Neural cell (in vitro differentiated cells): ENCODE measurements around the gene ZNF536. TPM values are rescaled to one million over a fixed set of nuclear protein-coding genes. Genes with fewer than 3 reads are reported as not detected.

Source experiments
- H2AFZ ChIP-seq: fragments of 200-600, 300-800 bp; sonication (generic), shearing (Covaris generic); 2 replicates; pipeline ENCODE4 v1.6.0; 2014; ENCODE audit warnings: low read depth, mild to moderate bottlenecking, antibody characterized with exemption, low read length, moderate library complexity
- H3F3A ChIP-seq: fragments of 200-600 bp; shearing (Covaris generic); 2 replicates; pipeline ENCODE4 v1.6.1; 2016; ENCODE audit warnings: mild to moderate bottlenecking, moderate library complexity, mixed read lengths, antibody characterized with exemption, low read length; ENCODE audit not compliant: insufficient read depth, poor library complexity, severe bottlenecking
- H3K27ac ChIP-seq: fragments of 200-600, 300-800 bp; sonication (generic), shearing (Covaris generic); 2 replicates; pipeline ENCODE4 v1.5.1; 2014; ENCODE audit warnings: mild to moderate bottlenecking, low read length, moderate library complexity
- H3K27me3 ChIP-seq: fragments of 300-800, 200-600 bp; sonication (generic), shearing (Covaris generic); 2 replicates; pipeline ENCODE4 v1.6.0; 2014; ENCODE audit warnings: mild to moderate bottlenecking, low read depth, low read length, moderate library complexity; ENCODE audit not compliant: insufficient read depth
- H3K36me3 ChIP-seq: fragments of 300-800, 200-600 bp; sonication (generic), shearing (Covaris generic); 2 replicates; pipeline ENCODE4 v1.5.1; 2014; ENCODE audit warnings: mild to moderate bottlenecking, antibody characterized with exemption, low read length, moderate library complexity; ENCODE audit not compliant: insufficient read depth
- H3K4me2 ChIP-seq: fragments of 300-800, 200-600 bp; sonication (generic), shearing (Covaris generic); 2 replicates; pipeline ENCODE4 v1.6.0; 2014; ENCODE audit warnings: mild to moderate bottlenecking, low read length
- H3K4me3 ChIP-seq: fragments of 300-800, 200-600 bp; sonication (generic), shearing (Covaris generic); 2 replicates; pipeline ENCODE4 v1.5.1; 2014; ENCODE audit warnings: mild to moderate bottlenecking, low read length, moderate library complexity
- H3K79me2 ChIP-seq: fragments of 200-600 bp; shearing (Covaris generic); replicated peaks from 2 replicates; pipeline ENCODE4 v1.6.0; 2014; ENCODE audit warnings: mild to moderate bottlenecking, low read length, moderate library complexity; ENCODE audit not compliant: insufficient read depth
- H3K9ac ChIP-seq: fragments of 300-800, 200-600 bp; sonication (generic), shearing (Covaris generic); 2 replicates; pipeline ENCODE4 v1.6.1; 2016; ENCODE audit warnings: mild to moderate bottlenecking, low read length, mixed read lengths
- H3K9me2 ChIP-seq: fragments of 200-600 bp; shearing (Covaris generic); 2 replicates; pipeline ENCODE4 v1.6.1; 2016; ENCODE audit warnings: mild to moderate bottlenecking, low read length, mixed read lengths; ENCODE audit not compliant: insufficient read depth
- H3K9me3 ChIP-seq: fragments of 200-600, 300-800 bp; sonication (generic), shearing (Covaris generic); 2 replicates; pipeline ENCODE4 v1.6.1; 2016; ENCODE audit warnings: mild to moderate bottlenecking, mixed run types, low read length, moderate library complexity, mixed read lengths
- H4K20me1 ChIP-seq: fragments of 200-600 bp; shearing (Covaris generic); 2 replicates; pipeline ENCODE4 v1.6.1; 2016; ENCODE audit warnings: mild to moderate bottlenecking, mixed run types; ENCODE audit not compliant: insufficient read depth
- EP300 ChIP-seq: fragments of 450-650 bp; conservative IDR thresholded peaks from 2 replicates; pipeline ENCODE4 v1.6.1; 2014; ENCODE audit warnings: antibody characterized with exemption, mild to moderate bottlenecking, moderate library complexity; ENCODE audit not compliant: poor library complexity, severe bottlenecking
- EZH2 ChIP-seq: fragments of 200-600, 300-800 bp; shearing (Covaris generic), sonication (generic); IDR thresholded peaks from 2 replicates; pipeline ENCODE4 v1.6.1; 2014; ENCODE audit warnings: antibody characterized with exemption, low read length, borderline replicate concordance, mild to moderate bottlenecking; ENCODE audit not compliant: insufficient read depth, poor library complexity, severe bottlenecking
- MXI1 ChIP-seq: fragments of 450-650 bp; conservative IDR thresholded peaks from 2 replicates; pipeline ENCODE4 v1.6.1; 2014; ENCODE audit warnings: antibody characterized with exemption, mild to moderate bottlenecking; ENCODE audit not compliant: poor library complexity, severe bottlenecking
- POLR2AphosphoS5 ChIP-seq: IDR thresholded peaks from 2 replicates; pipeline ENCODE4 v1.6.1; 2012
- RAD21 ChIP-seq: fragments of 450-650 bp; conservative IDR thresholded peaks from 2 replicates; pipeline ENCODE4 v1.6.1; 2014; ENCODE audit warnings: antibody characterized with exemption, mild to moderate bottlenecking, moderate library complexity
- SMC3 ChIP-seq: fragments of 450-650 bp; conservative IDR thresholded peaks from 2 replicates; pipeline ENCODE4 v1.6.1; 2014; ENCODE audit warnings: antibody characterized with exemption, mild to moderate bottlenecking, moderate library complexity; ENCODE audit not compliant: poor library complexity
- TAF1 ChIP-seq: IDR thresholded peaks from 2 replicates; pipeline ENCODE4 v1.6.1; 2012; ENCODE audit warnings: low read depth
- polyA plus RNA-seq: library from polyadenylated mRNA; depleted of rRNA; stranded (reverse); fragments of >200 nt; gene quantifications from 2 replicates; pipeline ENCODE4 v1.2.3, GENCODE V29; 2014
- TF ChIP-seq, protein P1 (sequence below): IDR thresholded peaks from 2 replicates; pipeline ENCODE4 v1.6.1; 2012; ENCODE audit warnings: borderline replicate concordance
- TF ChIP-seq, protein P2 (sequence below): fragments of 450-650 bp; IDR thresholded peaks from 2 replicates; pipeline ENCODE4 v1.5.1; 2014; ENCODE audit warnings: antibody characterized with exemption, mild to moderate bottlenecking, moderate library complexity; ENCODE audit not compliant: poor library complexity, severe bottlenecking

Gene ZNF536
- polyA plus RNA-seq, 1 donor from 2014 or later: 13.9 TPM

DNA sequence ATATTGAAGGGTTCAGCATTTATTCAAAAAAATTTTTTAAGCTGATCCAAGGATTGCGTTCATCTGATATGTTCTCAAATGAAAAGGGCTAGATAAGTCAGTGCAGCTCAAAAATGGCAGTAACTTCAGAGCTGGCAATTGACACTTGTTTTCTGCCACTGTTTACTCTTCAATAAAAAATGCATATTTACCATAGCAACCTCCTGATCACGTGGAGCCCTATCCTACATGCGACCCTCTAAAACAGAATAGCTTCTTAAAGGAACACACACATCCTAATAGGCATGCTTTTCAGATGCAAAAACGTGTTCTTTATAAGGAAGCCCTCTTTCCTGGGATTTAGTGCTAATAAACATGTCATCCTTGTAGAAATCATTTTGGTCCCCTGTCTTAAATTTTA is 150.2 kb downstream of the ZNF536 start:
- Histone ChIP-seq H3K9me2 (no peaks in the 10 kb centered on the region), H3K4me3 (no peak overlapping the region), H3K27ac (no peak overlapping the region), H3K4me2 (no peak overlapping the region), H3K27me3 (no peaks in the 10 kb centered on the region), H4K20me1 (no peaks in the 10 kb centered on the region), H3F3A (no peaks in the 10 kb centered on the region), H3K9me3 (no peaks in the 10 kb centered on the region), H3K79me2 (no peaks in the 10 kb centered on the region), H3K9ac (no peak overlapping the region), H3K36me3 (no peaks in the 10 kb centered on the region), H2AFZ (no peak overlapping the region)
- no peak for TF ChIP-seq POLR2AphosphoS5
- no peak for TF ChIP-seq MXI1
- TF ChIP-seq EZH2: no peak
- no peak for TF ChIP-seq TAF1
- TF ChIP-seq, protein P1, sequence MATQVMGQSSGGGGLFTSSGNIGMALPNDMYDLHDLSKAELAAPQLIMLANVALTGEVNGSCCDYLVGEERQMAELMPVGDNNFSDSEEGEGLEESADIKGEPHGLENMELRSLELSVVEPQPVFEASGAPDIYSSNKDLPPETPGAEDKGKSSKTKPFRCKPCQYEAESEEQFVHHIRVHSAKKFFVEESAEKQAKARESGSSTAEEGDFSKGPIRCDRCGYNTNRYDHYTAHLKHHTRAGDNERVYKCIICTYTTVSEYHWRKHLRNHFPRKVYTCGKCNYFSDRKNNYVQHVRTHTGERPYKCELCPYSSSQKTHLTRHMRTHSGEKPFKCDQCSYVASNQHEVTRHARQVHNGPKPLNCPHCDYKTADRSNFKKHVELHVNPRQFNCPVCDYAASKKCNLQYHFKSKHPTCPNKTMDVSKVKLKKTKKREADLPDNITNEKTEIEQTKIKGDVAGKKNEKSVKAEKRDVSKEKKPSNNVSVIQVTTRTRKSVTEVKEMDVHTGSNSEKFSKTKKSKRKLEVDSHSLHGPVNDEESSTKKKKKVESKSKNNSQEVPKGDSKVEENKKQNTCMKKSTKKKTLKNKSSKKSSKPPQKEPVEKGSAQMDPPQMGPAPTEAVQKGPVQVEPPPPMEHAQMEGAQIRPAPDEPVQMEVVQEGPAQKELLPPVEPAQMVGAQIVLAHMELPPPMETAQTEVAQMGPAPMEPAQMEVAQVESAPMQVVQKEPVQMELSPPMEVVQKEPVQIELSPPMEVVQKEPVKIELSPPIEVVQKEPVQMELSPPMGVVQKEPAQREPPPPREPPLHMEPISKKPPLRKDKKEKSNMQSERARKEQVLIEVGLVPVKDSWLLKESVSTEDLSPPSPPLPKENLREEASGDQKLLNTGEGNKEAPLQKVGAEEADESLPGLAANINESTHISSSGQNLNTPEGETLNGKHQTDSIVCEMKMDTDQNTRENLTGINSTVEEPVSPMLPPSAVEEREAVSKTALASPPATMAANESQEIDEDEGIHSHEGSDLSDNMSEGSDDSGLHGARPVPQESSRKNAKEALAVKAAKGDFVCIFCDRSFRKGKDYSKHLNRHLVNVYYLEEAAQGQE: no peak

DNA sequence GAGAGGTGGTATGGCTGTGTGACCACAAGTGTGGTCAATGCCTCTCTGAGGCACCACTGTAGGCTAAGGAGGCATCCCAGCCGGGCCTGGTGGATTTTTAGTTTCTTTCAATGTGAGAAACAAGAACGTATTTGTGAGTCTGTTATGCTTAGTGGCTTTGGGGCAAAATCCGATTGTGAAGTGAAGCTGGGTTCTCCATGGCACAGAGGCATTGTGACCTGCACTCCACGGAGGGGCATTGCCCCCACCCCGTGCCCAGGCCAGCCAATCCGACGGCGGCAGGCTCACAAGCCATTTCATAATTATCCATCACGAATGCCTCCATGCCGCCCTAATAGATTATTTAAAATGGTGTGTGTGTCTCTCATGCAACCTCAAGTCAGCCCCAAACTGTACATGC is 151.6 kb downstream of the ZNF536 start:
- Histone ChIP-seq H3K27me3 (no peaks in the 10 kb centered on the region), H3K36me3 (no peaks in the 10 kb centered on the region), H3K9me3 (no peaks in the 10 kb centered on the region), H3K4me2 (no peak overlapping the region), H2AFZ (no peak overlapping the region), H4K20me1 (no peaks in the 10 kb centered on the region), H3K9me2 (no peaks in the 10 kb centered on the region), H3K9ac (no peak overlapping the region), H3K27ac (no peak overlapping the region), H3K79me2 (no peaks in the 10 kb centered on the region), H3K4me3 (no peak overlapping the region), H3F3A (no peaks in the 10 kb centered on the region)
- TF ChIP-seq RAD21 (no peak), EP300 (no peak), MXI1 (no peak), EZH2 (no peak), SMC3 (no peak), TAF1 (no peak), POLR2AphosphoS5 (no peak)
- TF ChIP-seq, protein P1: no peak
- TF ChIP-seq, protein P2, sequence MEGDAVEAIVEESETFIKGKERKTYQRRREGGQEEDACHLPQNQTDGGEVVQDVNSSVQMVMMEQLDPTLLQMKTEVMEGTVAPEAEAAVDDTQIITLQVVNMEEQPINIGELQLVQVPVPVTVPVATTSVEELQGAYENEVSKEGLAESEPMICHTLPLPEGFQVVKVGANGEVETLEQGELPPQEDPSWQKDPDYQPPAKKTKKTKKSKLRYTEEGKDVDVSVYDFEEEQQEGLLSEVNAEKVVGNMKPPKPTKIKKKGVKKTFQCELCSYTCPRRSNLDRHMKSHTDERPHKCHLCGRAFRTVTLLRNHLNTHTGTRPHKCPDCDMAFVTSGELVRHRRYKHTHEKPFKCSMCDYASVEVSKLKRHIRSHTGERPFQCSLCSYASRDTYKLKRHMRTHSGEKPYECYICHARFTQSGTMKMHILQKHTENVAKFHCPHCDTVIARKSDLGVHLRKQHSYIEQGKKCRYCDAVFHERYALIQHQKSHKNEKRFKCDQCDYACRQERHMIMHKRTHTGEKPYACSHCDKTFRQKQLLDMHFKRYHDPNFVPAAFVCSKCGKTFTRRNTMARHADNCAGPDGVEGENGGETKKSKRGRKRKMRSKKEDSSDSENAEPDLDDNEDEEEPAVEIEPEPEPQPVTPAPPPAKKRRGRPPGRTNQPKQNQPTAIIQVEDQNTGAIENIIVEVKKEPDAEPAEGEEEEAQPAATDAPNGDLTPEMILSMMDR: no peak
